ENCODE data around the gene MAPK12. TPM values are rescaled to one million over a fixed set of nuclear protein-coding genes. Genes with fewer than 3 reads are reported as not detected.
A peak's percentile ranks its signal among the peaks of the same experiment; 100 is the strongest.

The MAPK12 gene
- total RNA-seq, 1 experiment from 2014 or later = 86.7 TPM

GRCh38 chr22:50298266-50298637, 36.8 kb upstream of the MAPK12 start:
- DNase-seq (ENCODE audit: low read depth, low spot score) (no peak), ATAC-seq (no peak)
- H3K27ac ChIP-seq (ENCODE audit: low read depth, low read length) = peak overlapping the region; percentile 95; the same call in 1 of the 2 replicates
- no peaks in the 10 kb centered on the region for H3K9me3 ChIP-seq (ENCODE audit: control insufficient read depth in 1 of 2, insufficient read depth in 1 of 2, low read depth in 1 of 2, low read length in 2 of 2)
- H3K79me2 ChIP-seq (ENCODE audit: insufficient read depth, low read length) = peaks cover 99% of the 10 kb centered on the region
- no peaks in the 10 kb centered on the region for H4K20me1 ChIP-seq (ENCODE audit: insufficient read depth)
- ChIA-PET POLR2A (no interaction called here), RAD21 (ENCODE audit: low non-redundant PET in 1 of 2, low total read pairs in 2 of 2, uncharacterized antibody in 2 of 2, unreplicated experiment in 2 of 2) (interaction anchor here in 1 of 2 experiments (0.6 kb wide), 1 partner anchor 37 kb away, joined by 3 read pairs; no protein-coding TSS in a partner anchor), CTCF (no interaction called here)
- TF ChIP-seq TCF7L2 (IDR thresholded peaks at IDR 0.05; ENCODE audit: borderline replicate concordance, extremely low read depth, insufficient read depth, insufficient read length) (no peak), YY1 (IDR thresholded peaks at IDR 0.05; ENCODE audit: extremely low read depth, insufficient replicate concordance, low read depth, low read length) (no peak), FOSL1 (IDR thresholded peaks at IDR 0.05; ENCODE audit: low read depth) (no peak), SIN3A (IDR thresholded peaks at IDR 0.05; ENCODE audit: low read depth) (no peak), EZH2 (IDR thresholded peaks at IDR 0.05) (no peak), ATF3 (IDR thresholded peaks at IDR 0.05) (no peak), POLR2A (IDR thresholded peaks at IDR 0.05; ENCODE audit: borderline replicate concordance, extremely low read depth, insufficient read depth, insufficient read length) (no peak), RAD21 (IDR thresholded peaks at IDR 0.05; ENCODE audit: low read depth) (no peak), POLR2AphosphoS5 (IDR thresholded peaks at IDR 0.05; ENCODE audit: low read depth, low read length) (no peak), ZBTB33 (IDR thresholded peaks at IDR 0.05; ENCODE audit: extremely low read depth, insufficient replicate concordance, low read length) (no peak), EGR1 (IDR thresholded peaks at IDR 0.05; ENCODE audit: low read depth) (no peak), ZFX (IDR thresholded peaks at IDR 0.05) (no peak), JUND (IDR thresholded peaks at IDR 0.05) (no peak), CTCF (IDR thresholded peaks at IDR 0.05 in 2 of 3, conservative IDR thresholded peaks at IDR 0.05 in 1 of 3; ENCODE audit: borderline replicate concordance in 1 of 3, insufficient read depth in 1 of 3, low read depth in 2 of 3, low read length in 2 of 3) (no peak), ZNF274 (IDR thresholded peaks at IDR 0.05; ENCODE audit: low read depth, low read length) (no peak), REST (IDR thresholded peaks at IDR 0.05; ENCODE audit: low read depth) (no peak), SRF (IDR thresholded peaks at IDR 0.05; ENCODE audit: low read depth) (no peak)
- H3K9ac ChIP-seq (ENCODE audit: low read length) = peak overlapping the region; percentile 80
- TSS peak; percentile 46 for BruUV-seq (replicated peaks)
- H3K36me3 ChIP-seq (ENCODE audit: control insufficient read depth in 1 of 2, insufficient read depth in 2 of 2, low read length in 2 of 2) = peaks cover 2 to 7% of the 10 kb centered on the region in 2 experiments; a peak in 1 of 4 replicates
- H3K9me2 ChIP-seq (ENCODE audit: insufficient read depth) = no peaks in the 10 kb centered on the region
- no peak overlapping the region for H3K4me3 ChIP-seq (replicated peaks in 1 of 2; ENCODE audit: low read depth in 1 of 2, low read length in 2 of 2)
- H3K27me3 ChIP-seq (ENCODE audit: insufficient read depth, low read length) = no peaks in the 10 kb centered on the region
- intact Hi-C loops (cut with micrococcal nuclease) = no loop called here
- no peak overlapping the region for H2AFZ ChIP-seq (ENCODE audit: low read depth, low read length, poor library complexity, severe bottlenecking)
- peaks cover 68 to 99% of the 10 kb centered on the region in 2 experiments for H3K4me1 ChIP-seq (ENCODE audit: control insufficient read depth in 1 of 2, insufficient read depth in 2 of 2, low read length in 2 of 2)
- H3K4me2 ChIP-seq (ENCODE audit: low read length) = peak overlapping the region; percentile 98
